Parathyroid adenoma (tissue), 2 donors: ENCODE data around the gene THY1.

Experiments
- H2AFZ ChIP-seq: fragments of 300-600 bp; sonication (generic); one replicate; pipeline ENCODE4 v1.7.0; 2017; ENCODE audit warnings: antibody characterized with exemption, mild to moderate bottlenecking
- H3K27ac ChIP-seq: fragments of 300-600 bp; sonication (generic); one replicate; pipeline ENCODE4 v1.7.0; 2017
- H3K27me3 ChIP-seq: fragments of 300-600 bp; sonication (generic); one replicate; pipeline ENCODE4 v1.7.0; 2017; ENCODE audit warnings: low read length; ENCODE audit not compliant: control insufficient read depth, insufficient read depth
- H3K36me3 ChIP-seq: fragments of 300-600 bp; sonication (generic); one replicate; pipeline ENCODE4 v1.7.0; 2017; ENCODE audit warnings: low read length; ENCODE audit not compliant: control insufficient read depth, insufficient read depth
- H3K4me1 ChIP-seq: fragments of 300-600 bp; sonication (generic); one replicate; pipeline ENCODE4 v1.7.0; 2017; ENCODE audit warnings: control low read depth
- H3K4me2 ChIP-seq: fragments of 300-600 bp; sonication (generic); one replicate; pipeline ENCODE4 v1.7.0; 2017; ENCODE audit warnings: low read length
- H3K4me3 ChIP-seq: fragments of 300-600 bp; sonication (generic); one replicate; pipeline ENCODE4 v1.7.0; 2017; ENCODE audit warnings: low read depth, low read length
- H3K79me2 ChIP-seq: fragments of 300-600 bp; sonication (generic); one replicate; pipeline ENCODE4 v1.7.0; 2017; ENCODE audit warnings: control low read depth
- H3K9ac ChIP-seq: fragments of 300-600 bp; sonication (generic); one replicate; pipeline ENCODE4 v1.7.0; 2017; ENCODE audit warnings: mild to moderate bottlenecking
- H3K9me3 ChIP-seq: fragments of 300-600 bp; sonication (generic); one replicate; pipeline ENCODE4 v1.7.0; 2017; ENCODE audit warnings: low read length; ENCODE audit not compliant: control insufficient read depth
- CTCF ChIP-seq: fragments of 300-600 bp; sonication (generic); IDR thresholded peaks from one replicate; pipeline ENCODE4 v1.7.0; 2017; ENCODE audit warnings: antibody characterized with exemption, mild to moderate bottlenecking
- donor health status: primary hyperparathyroidism.

THY1 gene

GRCh38 chr11:119367661-119368120 lies 55.3 kb downstream of the THY1 start:
- no peak overlapping the region for H3K9ac ChIP-seq
- no peak overlapping the region for H3K4me2 ChIP-seq
- no peak overlapping the region for H3K4me3 ChIP-seq
- no peaks in the 10 kb centered on the region for H3K27me3 ChIP-seq
- no peak overlapping the region for H3K27ac ChIP-seq
- no peaks in the 10 kb centered on the region for H3K79me2 ChIP-seq
- TF ChIP-seq CTCF: no peak
- no peak overlapping the region for H2AFZ ChIP-seq
- no peaks in the 10 kb centered on the region for H3K36me3 ChIP-seq
- H3K4me1 ChIP-seq: peaks cover 13% of the 10 kb centered on the region
- no peaks in the 10 kb centered on the region for H3K9me3 ChIP-seq
